OCI-LY3 (cell line): Measurements from ENCODE around the gene SAV1.
"Not testable (repeated sequence)": the region's sequence is repeated elsewhere in the genome, so short reads cannot be mapped to it uniquely, and the experiment has no call there.

Experiments
- H2AFZ ChIP-seq: fragments of 200-600, 300-600 bp; shearing (Covaris generic); 2 replicates; pipeline ENCODE4 v1.6.0; 2014; ENCODE audit warnings: antibody characterized with exemption, low read depth, low read length
- H3K27ac ChIP-seq: fragments of 200-600, 300-600 bp; sonication (generic); 2 replicates; pipeline ENCODE4 v1.5.1; 2014; ENCODE audit warnings: mild to moderate bottlenecking, low read length, moderate library complexity, mixed read lengths
- H3K27me3 ChIP-seq: fragments of 200-600, 300-600 bp; sonication (generic); 2 replicates; pipeline ENCODE4 v1.6.1; 2014; ENCODE audit warnings: low read depth, low read length, mixed read lengths
- H3K36me3 ChIP-seq: fragments of 200-600, 300-600 bp; sonication (generic); replicated peaks from 2 replicates; pipeline ENCODE3; 2014; ENCODE audit warnings: low read depth, low read length, mixed read lengths
- H3K4me1 ChIP-seq: fragments of 300-600, 200-600 bp; sonication (generic); 2 replicates; pipeline ENCODE4 v1.6.1; 2014; ENCODE audit warnings: low read length, mixed read lengths
- H3K4me2 ChIP-seq: fragments of 200-600, 300-600 bp; sonication (generic); 2 replicates; pipeline ENCODE4 v1.6.1; 2014; ENCODE audit warnings: low read length, mixed read lengths
- H3K4me3 ChIP-seq: fragments of 300-600, 200-600 bp; sonication (generic); 2 replicates; pipeline ENCODE4 v1.5.1; 2014; ENCODE audit warnings: antibody characterized with exemption, mild to moderate bottlenecking, low read length, moderate library complexity
- H3K79me2 ChIP-seq: fragments of 300-600, 200-600 bp; shearing (Covaris generic); 2 replicates; pipeline ENCODE4 v1.6.1; 2014; ENCODE audit warnings: mild to moderate bottlenecking, low read length, mixed read lengths
- H3K9ac ChIP-seq: fragments of 300-600, 200-600 bp; shearing (Covaris generic); 2 replicates; pipeline ENCODE4 v1.6.0; 2014; ENCODE audit warnings: mild to moderate bottlenecking, low read length, moderate library complexity
- H3K9me3 ChIP-seq: fragments of 200-600, 300-600 bp; shearing (Covaris generic); 2 replicates; pipeline ENCODE4 v1.6.1; 2014; ENCODE audit warnings: low read length, mixed read lengths; ENCODE audit not compliant: insufficient read depth
- H4K20me1 ChIP-seq: fragments of 200-600, 300-600 bp; sonication (generic); 2 replicates; pipeline ENCODE4 v1.6.1; 2016; ENCODE audit warnings: low read length, mixed read lengths; ENCODE audit not compliant: insufficient read depth
- EZH2phosphoT487 ChIP-seq: fragments of 200-600 bp; shearing (Covaris generic); IDR thresholded peaks from 2 replicates; pipeline ENCODE4 v1.6.1; 2018; ENCODE audit warnings: antibody characterized with exemption, mixed run types, low read depth
- TF ChIP-seq, protein P1 (sequence below): fragments of 200-600, 300-600 bp; sonication (generic); IDR thresholded peaks from 2 replicates; pipeline ENCODE4 v1.5.1; 2014; ENCODE audit warnings: antibody characterized with exemption, low read length, low read depth

The SAV1 gene

DNA sequence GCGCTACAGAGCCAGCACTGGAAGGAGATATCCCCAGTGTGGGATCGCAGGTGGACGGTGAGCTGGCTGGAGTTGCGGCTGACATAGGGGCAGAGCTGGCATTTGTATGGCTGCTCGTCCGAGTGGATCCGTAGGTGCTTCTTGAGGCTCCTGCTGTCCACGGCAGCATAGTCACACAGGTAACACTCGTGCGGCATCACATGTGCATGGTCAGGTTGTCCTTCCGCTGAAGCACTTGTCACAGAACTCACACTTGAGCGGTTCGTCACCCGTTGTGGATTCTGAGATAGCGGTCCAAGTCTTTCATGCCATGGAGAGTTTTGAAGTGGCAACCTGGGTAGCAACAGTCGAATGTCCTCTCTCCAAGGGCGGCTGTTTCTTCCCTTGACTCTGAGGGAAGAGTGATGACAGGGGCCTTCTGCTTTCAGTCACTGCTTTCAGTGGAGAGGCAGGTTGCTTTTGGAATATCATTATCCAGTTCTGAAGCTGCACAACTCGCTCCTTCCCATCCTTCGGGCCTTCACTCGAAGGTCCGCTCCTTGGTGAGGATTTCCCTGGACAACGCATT lies 37.0 kb upstream of the SAV1 start:
- H3K27me3 ChIP-seq, result no peaks in the 10 kb centered on the region
- H3K27ac ChIP-seq, result no peak overlapping the region
- no peak for TF ChIP-seq EZH2phosphoT487
- no peak overlapping the region for H3K9ac ChIP-seq
- H3K4me1 ChIP-seq, result no peaks in the 10 kb centered on the region
- no peaks in the 10 kb centered on the region for H3K9me3 ChIP-seq
- H3K79me2 ChIP-seq, result no peaks in the 10 kb centered on the region
- H3K36me3 ChIP-seq, result no peaks in the 10 kb centered on the region
- no peak overlapping the region for H3K4me2 ChIP-seq
- H4K20me1 ChIP-seq, result no peaks in the 10 kb centered on the region
- H3K4me3 ChIP-seq, result no peak overlapping the region
- no peak overlapping the region for H2AFZ ChIP-seq

DNA sequence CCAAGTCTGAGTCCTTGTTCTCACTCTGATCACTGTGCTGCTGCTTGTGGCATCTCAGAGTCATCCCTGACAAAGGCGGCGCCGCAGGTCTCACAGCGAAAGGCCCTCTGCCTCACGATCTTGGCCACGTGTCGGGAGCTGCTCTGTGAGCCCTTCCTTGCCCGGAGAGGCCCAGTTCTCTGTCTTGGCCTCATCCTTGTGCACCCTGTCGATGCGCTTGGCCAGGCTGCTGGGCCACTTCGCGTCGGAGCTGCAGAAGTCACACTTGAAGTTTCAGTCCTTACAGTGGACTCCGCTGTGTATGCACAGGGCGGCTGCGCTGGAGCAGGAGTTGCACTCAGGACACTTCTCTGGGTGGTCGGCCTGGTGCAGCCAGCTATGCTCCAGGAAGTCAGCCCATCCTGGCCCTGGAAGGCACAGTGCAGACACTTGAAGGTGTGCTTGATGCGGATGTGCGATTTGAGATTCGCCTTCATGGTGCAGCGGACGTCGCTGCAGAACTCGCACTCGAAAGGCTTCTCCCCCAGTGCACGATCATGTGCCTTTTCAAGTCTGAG lies 36.4 kb upstream of the SAV1 start:
- no peaks in the 10 kb centered on the region for H3K9me3 ChIP-seq
- H3K4me2 ChIP-seq, result no peak overlapping the region
- no peak overlapping the region for H3K4me3 ChIP-seq
- no peaks in the 10 kb centered on the region for H3K79me2 ChIP-seq
- H2AFZ ChIP-seq, result no peak overlapping the region
- no peaks in the 10 kb centered on the region for H4K20me1 ChIP-seq
- H3K4me1 ChIP-seq, result no peaks in the 10 kb centered on the region
- no peak overlapping the region for H3K27ac ChIP-seq
- H3K36me3 ChIP-seq, result no peaks in the 10 kb centered on the region
- H3K9ac ChIP-seq, result no peak overlapping the region
- TF ChIP-seq, protein P1, sequence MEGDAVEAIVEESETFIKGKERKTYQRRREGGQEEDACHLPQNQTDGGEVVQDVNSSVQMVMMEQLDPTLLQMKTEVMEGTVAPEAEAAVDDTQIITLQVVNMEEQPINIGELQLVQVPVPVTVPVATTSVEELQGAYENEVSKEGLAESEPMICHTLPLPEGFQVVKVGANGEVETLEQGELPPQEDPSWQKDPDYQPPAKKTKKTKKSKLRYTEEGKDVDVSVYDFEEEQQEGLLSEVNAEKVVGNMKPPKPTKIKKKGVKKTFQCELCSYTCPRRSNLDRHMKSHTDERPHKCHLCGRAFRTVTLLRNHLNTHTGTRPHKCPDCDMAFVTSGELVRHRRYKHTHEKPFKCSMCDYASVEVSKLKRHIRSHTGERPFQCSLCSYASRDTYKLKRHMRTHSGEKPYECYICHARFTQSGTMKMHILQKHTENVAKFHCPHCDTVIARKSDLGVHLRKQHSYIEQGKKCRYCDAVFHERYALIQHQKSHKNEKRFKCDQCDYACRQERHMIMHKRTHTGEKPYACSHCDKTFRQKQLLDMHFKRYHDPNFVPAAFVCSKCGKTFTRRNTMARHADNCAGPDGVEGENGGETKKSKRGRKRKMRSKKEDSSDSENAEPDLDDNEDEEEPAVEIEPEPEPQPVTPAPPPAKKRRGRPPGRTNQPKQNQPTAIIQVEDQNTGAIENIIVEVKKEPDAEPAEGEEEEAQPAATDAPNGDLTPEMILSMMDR, result no peak
- TF ChIP-seq EZH2phosphoT487, result no peak
- H3K27me3 ChIP-seq, result no peaks in the 10 kb centered on the region

DNA sequence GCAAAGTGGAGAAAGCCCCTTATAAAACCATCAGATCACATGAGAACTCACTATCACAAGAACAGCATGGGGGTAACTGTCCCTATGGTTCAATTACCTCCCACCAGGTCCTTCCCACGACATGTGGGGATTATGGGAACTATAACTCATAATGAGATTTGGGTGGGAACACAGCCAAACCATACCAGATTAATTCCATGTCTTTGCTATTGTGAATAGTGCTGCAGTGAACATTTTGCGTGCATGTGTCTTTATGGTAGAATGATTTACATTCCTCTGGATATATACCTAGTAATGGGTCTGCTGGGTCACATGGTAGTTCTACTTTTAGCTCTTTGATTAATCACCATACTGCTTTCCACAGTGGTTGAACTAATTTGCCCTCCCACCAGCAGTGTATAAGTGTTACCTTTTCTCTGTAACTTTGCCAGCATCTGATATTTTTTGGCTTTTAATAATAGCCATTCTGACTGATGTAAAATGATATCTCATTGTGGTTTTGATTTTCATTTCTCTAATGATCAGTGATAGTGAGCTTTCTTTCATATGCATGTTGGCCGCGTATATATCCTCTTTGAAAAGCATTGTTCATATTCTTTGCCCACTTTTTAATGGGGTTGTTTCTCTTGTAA lies 29.7 kb upstream of the SAV1 start:
- H2AFZ ChIP-seq, result no peak overlapping the region
- H3K4me2 ChIP-seq, result no peak overlapping the region
- H3K27ac ChIP-seq, result no peak overlapping the region
- TF ChIP-seq, protein P1, result no peak
- TF ChIP-seq EZH2phosphoT487, result no peak
- no peak overlapping the region for H3K9ac ChIP-seq
- no peaks in the 10 kb centered on the region for H3K27me3 ChIP-seq
- no peaks in the 10 kb centered on the region for H4K20me1 ChIP-seq
- H3K4me1 ChIP-seq, result no peaks in the 10 kb centered on the region
- no peaks in the 10 kb centered on the region for H3K79me2 ChIP-seq
- no peak overlapping the region for H3K4me3 ChIP-seq
- H3K36me3 ChIP-seq, result no peaks in the 10 kb centered on the region
- 0 out of 2 replicates have a peak, but pooled peaks cover 3% of the 10 kb centered on the region for H3K9me3 ChIP-seq

DNA sequence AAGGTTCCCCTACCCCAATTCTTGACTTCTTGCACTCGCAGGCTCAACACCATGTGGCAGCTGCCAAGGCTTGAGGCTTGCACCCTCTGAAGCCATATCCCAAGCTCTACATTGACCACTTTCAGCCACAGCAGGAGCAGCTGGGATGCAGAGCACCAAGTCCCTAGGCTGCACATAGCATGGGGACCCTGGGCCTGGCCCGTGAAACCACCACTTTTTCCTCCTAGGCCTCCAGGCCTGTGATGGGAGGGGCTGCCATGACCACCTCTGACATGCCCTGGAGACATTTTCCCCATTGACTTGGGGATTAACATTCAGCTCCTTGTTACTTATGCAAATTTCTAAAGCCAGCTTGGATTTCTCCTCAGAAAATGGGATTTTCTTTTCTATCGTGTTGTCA lies 26.2 kb upstream of the SAV1 start:
- not testable (repeated sequence) for H3K36me3 ChIP-seq, H3K9ac ChIP-seq, H3K9me3 ChIP-seq, H3K4me2 ChIP-seq, H3K27me3 ChIP-seq, H3K4me1 ChIP-seq, H3K79me2 ChIP-seq, H2AFZ ChIP-seq, H3K27ac ChIP-seq, H4K20me1 ChIP-seq, H3K4me3 ChIP-seq

DNA sequence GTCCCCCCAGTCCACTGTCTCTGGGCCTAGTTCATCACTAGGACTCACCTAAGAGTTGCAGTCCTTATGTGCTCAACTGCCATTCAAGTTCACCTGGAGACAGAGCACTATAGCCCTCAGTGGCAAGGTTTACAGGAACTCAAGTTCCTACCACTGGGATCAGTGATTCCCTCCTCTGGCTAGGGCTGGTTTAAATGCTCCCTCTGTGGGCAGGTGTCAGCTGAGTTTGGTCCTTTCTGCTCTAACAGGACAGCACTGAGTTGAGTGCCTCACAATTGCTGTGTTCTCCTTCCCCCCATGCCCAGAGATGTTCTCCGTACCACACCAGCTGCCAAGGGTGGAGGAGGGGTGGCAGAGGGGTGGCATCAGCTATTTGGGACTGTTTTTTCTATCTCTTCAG lies 20.8 kb upstream of the SAV1 start:
- no peak overlapping the region for H3K9ac ChIP-seq
- H3K9me3 ChIP-seq, result no peaks in the 10 kb centered on the region
- no peaks in the 10 kb centered on the region for H3K27me3 ChIP-seq
- H3K4me2 ChIP-seq, result no peak overlapping the region
- no peaks in the 10 kb centered on the region for H3K79me2 ChIP-seq
- TF ChIP-seq EZH2phosphoT487, result no peak
- TF ChIP-seq, protein P1, result no peak
- no peaks in the 10 kb centered on the region for H3K4me1 ChIP-seq
- H4K20me1 ChIP-seq, result no peaks in the 10 kb centered on the region
- no peak overlapping the region for H2AFZ ChIP-seq
- H3K27ac ChIP-seq, result no peak overlapping the region
- H3K4me3 ChIP-seq, result no peak overlapping the region
- no peaks in the 10 kb centered on the region for H3K36me3 ChIP-seq
